Measurements from ENCODE around the gene HLF.

- TF ChIP-seq EP300 (IDR thresholded peaks at IDR 0.05), result no peak
- TF ChIP-seq POLR2A (IDR thresholded peaks at IDR 0.05), result no peak
- TF ChIP-seq, protein P1, sequence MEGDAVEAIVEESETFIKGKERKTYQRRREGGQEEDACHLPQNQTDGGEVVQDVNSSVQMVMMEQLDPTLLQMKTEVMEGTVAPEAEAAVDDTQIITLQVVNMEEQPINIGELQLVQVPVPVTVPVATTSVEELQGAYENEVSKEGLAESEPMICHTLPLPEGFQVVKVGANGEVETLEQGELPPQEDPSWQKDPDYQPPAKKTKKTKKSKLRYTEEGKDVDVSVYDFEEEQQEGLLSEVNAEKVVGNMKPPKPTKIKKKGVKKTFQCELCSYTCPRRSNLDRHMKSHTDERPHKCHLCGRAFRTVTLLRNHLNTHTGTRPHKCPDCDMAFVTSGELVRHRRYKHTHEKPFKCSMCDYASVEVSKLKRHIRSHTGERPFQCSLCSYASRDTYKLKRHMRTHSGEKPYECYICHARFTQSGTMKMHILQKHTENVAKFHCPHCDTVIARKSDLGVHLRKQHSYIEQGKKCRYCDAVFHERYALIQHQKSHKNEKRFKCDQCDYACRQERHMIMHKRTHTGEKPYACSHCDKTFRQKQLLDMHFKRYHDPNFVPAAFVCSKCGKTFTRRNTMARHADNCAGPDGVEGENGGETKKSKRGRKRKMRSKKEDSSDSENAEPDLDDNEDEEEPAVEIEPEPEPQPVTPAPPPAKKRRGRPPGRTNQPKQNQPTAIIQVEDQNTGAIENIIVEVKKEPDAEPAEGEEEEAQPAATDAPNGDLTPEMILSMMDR (IDR thresholded peaks at IDR 0.05), result no peak
Measured at GRCh38 chr17:55363033-55363432, 98.3 kb downstream of the HLF start.

Data from ovary (tissue), 3 donors.